Hepatocyte (in vitro differentiated cells): ENCODE measurements around the gene TFCP2. TPM values are rescaled to one million over a fixed set of nuclear protein-coding genes. Genes with fewer than 3 reads are reported as not detected.

Experiments
- DNase-seq: peaks from one replicate; pipeline ENCODE4 v3.0.0-alpha.2; 2016; ENCODE audit warnings: low spot score
- H2AFZ ChIP-seq: fragments of 200-600 bp; sonication (generic); 2 replicates; pipeline ENCODE4 v1.6.0; 2016; ENCODE audit warnings: antibody characterized with exemption, mild to moderate bottlenecking
- H3K27ac ChIP-seq: fragments of 200-600 bp; sonication (generic); 2 replicates; pipeline ENCODE4 v1.5.1; 2016; ENCODE audit warnings: mild to moderate bottlenecking
- H3K27me3 ChIP-seq: fragments of 200-600 bp; sonication (generic); 2 replicates; pipeline ENCODE4 v1.6.1; 2016
- H3K36me3 ChIP-seq: fragments of 200-600 bp; sonication (generic); replicated peaks from 2 replicates; pipeline ENCODE4 v1.5.1; 2016; ENCODE audit warnings: low read depth; ENCODE audit not compliant: insufficient read depth
- H3K4me1 ChIP-seq: fragments of 200-600 bp; sonication (generic); 2 replicates; pipeline ENCODE4 v1.5.1; 2016; ENCODE audit warnings: mild to moderate bottlenecking, moderate library complexity; ENCODE audit not compliant: insufficient read depth
- H3K4me2 ChIP-seq: fragments of 200-600 bp; sonication (generic); 2 replicates; pipeline ENCODE4 v1.6.0; 2016
- H3K4me3 ChIP-seq: fragments of 200-600 bp; sonication (generic); 2 replicates; pipeline ENCODE4 v1.5.1; 2016; ENCODE audit warnings: mild to moderate bottlenecking
- H3K79me2 ChIP-seq: fragments of 200-600 bp; sonication (generic); 2 replicates; pipeline ENCODE4 v1.6.0; 2017; ENCODE audit warnings: mild to moderate bottlenecking
- H3K9me2 ChIP-seq: fragments of 200-600 bp; sonication (generic); replicated peaks from 2 replicates; pipeline ENCODE4 v1.6.0; 2017; ENCODE audit warnings: mild to moderate bottlenecking; ENCODE audit not compliant: insufficient read depth
- H3K9me3 ChIP-seq: fragments of 200-600 bp; sonication (generic); 2 replicates; pipeline ENCODE4 v1.5.1; 2016; ENCODE audit warnings: low read depth, mild to moderate bottlenecking
- H4K20me1 ChIP-seq: fragments of 200-600 bp; sonication (generic); 2 replicates; pipeline ENCODE4 v1.6.0; 2016; ENCODE audit warnings: mild to moderate bottlenecking; ENCODE audit not compliant: insufficient read depth, poor library complexity, severe bottlenecking
- CTCF ChIP-seq: fragments of 200-600 bp; sonication (generic); IDR thresholded peaks from 2 replicates; pipeline ENCODE4 v1.5.1; 2016; ENCODE audit warnings: antibody characterized with exemption, mild to moderate bottlenecking; ENCODE audit not compliant: poor library complexity
- EZH2 ChIP-seq: fragments of 200-600 bp; sonication (generic); IDR thresholded peaks from 2 replicates; pipeline ENCODE4 v1.6.1; 2016; ENCODE audit warnings: antibody characterized with exemption, mild to moderate bottlenecking, borderline replicate concordance
- EZH2phosphoT487 ChIP-seq: fragments of 200-600 bp; sonication (generic); IDR thresholded peaks from one replicate; pipeline ENCODE4 v1.6.1; 2018; ENCODE audit warnings: antibody characterized with exemption, mild to moderate bottlenecking, low read depth, moderate library complexity; ENCODE audit not compliant: unreplicated experiment, severe bottlenecking
- WGBS: methylation state at CpG from one replicate; pipeline ENCODE4 v1.1.6; 2016; ENCODE audit warnings: low lambda C conversion rate; ENCODE audit errors: missing lambda C conversion rate; 5-methylcytosine and 5-hydroxymethylcytosine counted together
- polyA plus RNA-seq: library from polyadenylated mRNA; unstranded; fragments of >200 nt; fragmentation: Nextera tagmentation; extraction: Ambion mirVana; gene quantifications from 2 replicates; pipeline ENCODE4 v1.2.1, GENCODE V29; 2016
- total RNA-seq: library from RNA; depleted of rRNA; stranded (reverse); fragments of >200 nt; gene quantifications from 2 replicates; pipeline ENCODE4 v1.2.3, GENCODE V29; 2014

TFCP2 gene
- total and polyA plus RNA-seq, 2 experiments from 2014 or later: 6.9 to 10.4 TPM

DNA sequence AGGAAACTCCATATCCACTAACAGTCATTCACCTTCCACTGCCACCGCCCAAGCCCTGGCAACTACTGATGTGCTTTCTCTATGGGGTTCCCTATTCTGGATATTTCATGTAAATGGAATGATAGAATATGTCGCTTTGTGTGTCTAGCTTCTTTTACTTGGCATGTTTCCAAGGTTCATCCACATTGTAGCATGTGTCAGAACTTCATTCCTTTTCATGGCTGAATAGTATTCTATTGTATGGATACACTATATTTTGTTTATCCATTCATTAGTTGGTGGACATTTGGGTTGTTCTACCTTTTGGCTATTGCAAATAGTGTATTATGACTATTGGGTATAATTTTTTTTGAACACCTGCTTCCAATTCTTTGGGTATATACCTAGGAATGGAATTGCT lies 36.3 kb upstream of the TFCP2 start:
- no peaks in the 10 kb centered on the region for H3K27me3 ChIP-seq
- TF ChIP-seq EZH2: no peak
- no peak for TF ChIP-seq CTCF
- TF ChIP-seq EZH2phosphoT487: no peak
- H3K9me2 ChIP-seq: no peaks in the 10 kb centered on the region
- no peaks in the 10 kb centered on the region for H3K4me1 ChIP-seq
- H3K4me3 ChIP-seq: no peak overlapping the region
- no peak overlapping the region for H3K27ac ChIP-seq
- 98% methylated on average over 2 of the region's 2 CpGs for WGBS
- no peak for DNase-seq
- no peaks in the 10 kb centered on the region for H3K9me3 ChIP-seq
- H4K20me1 ChIP-seq: no peaks in the 10 kb centered on the region
- H3K79me2 ChIP-seq: no peaks in the 10 kb centered on the region
- H3K4me2 ChIP-seq: no peak overlapping the region
- H3K36me3 ChIP-seq: no peaks in the 10 kb centered on the region
- no peak overlapping the region for H2AFZ ChIP-seq

DNA sequence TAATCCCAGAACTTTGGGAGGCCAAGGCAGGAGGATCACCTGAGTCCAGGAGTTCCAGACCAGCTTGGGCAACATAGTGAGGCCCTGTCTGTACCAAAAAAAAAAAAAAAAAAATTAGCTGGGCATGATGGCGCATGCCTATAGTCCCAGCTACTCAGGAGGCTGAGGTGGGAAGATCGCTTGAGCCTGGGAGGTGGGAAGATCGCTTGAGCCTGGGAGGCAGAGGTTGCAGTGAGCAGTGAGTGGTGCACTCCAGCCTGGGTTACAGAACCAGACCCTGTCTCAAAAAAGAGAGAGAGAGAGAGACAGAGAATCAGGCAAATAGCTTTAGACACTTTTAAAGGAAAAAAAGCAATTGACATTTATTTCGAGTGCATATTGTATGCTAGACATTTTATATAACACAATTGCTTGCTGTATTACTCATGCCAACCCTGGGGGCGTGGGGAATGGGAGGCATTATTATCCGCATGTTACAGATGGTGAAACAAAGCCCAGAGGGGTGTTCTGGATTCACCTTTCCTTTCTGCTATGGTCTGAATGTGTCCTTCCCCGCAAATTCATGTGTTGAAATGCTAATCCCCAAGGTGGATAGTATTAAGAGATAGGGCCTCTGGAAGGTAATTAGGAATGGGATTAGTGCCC lies 35.2 kb upstream of the TFCP2 start:
- 95% methylated on average over 7 of the region's 7 CpGs for WGBS
- Histone ChIP-seq H3K36me3 (no peaks in the 10 kb centered on the region), H2AFZ (no peak overlapping the region), H3K4me1 (no peaks in the 10 kb centered on the region), H3K4me3 (no peak overlapping the region), H3K9me3 (no peaks in the 10 kb centered on the region), H3K4me2 (no peak overlapping the region), H3K9me2 (no peaks in the 10 kb centered on the region), H3K27ac (no peak overlapping the region), H4K20me1 (no peaks in the 10 kb centered on the region), H3K79me2 (no peaks in the 10 kb centered on the region), H3K27me3 (no peaks in the 10 kb centered on the region)
- no peak for DNase-seq
- TF ChIP-seq EZH2 (no peak), EZH2phosphoT487 (no peak), CTCF (no peak)

GRCh38 chr12:51205350-51205749 lies 32.4 kb upstream of the TFCP2 start:
- no peaks in the 10 kb centered on the region for H3K4me1 ChIP-seq
- H3K27me3 ChIP-seq: no peaks in the 10 kb centered on the region
- no peaks in the 10 kb centered on the region for H3K36me3 ChIP-seq
- H4K20me1 ChIP-seq: no peaks in the 10 kb centered on the region
- TF ChIP-seq EZH2phosphoT487 (no peak), EZH2 (no peak), CTCF (no peak)
- H3K4me3 ChIP-seq: no peak overlapping the region
- WGBS: 94% methylated on average over 6 of the region's 6 CpGs
- no peak for DNase-seq
- H3K27ac ChIP-seq: no peak overlapping the region
- no peak overlapping the region for H2AFZ ChIP-seq
- no peaks in the 10 kb centered on the region for H3K9me3 ChIP-seq
- H3K79me2 ChIP-seq: no peaks in the 10 kb centered on the region
- H3K9me2 ChIP-seq: no peaks in the 10 kb centered on the region
- no peak overlapping the region for H3K4me2 ChIP-seq

- Histone ChIP-seq H3K4me3 (no peak overlapping the region), H3K36me3 (no peaks in the 10 kb centered on the region), H3K4me1 (no peaks in the 10 kb centered on the region), H3K9me3 (no peaks in the 10 kb centered on the region), H3K27me3 (no peaks in the 10 kb centered on the region), H4K20me1 (no peaks in the 10 kb centered on the region), H3K27ac (no peak overlapping the region), H3K4me2 (no peak overlapping the region), H2AFZ (no peak overlapping the region), H3K79me2 (no peaks in the 10 kb centered on the region), H3K9me2 (no peaks in the 10 kb centered on the region)
- 94% methylated on average over 5 of the region's 5 CpGs for WGBS
- no peak for TF ChIP-seq EZH2
- TF ChIP-seq CTCF: no peak
- TF ChIP-seq EZH2phosphoT487: no peak
- DNase-seq: no peak
Measured at GRCh38 chr12:51202718-51203117, 29.8 kb upstream of the TFCP2 start.
